ENCODE results near the gene VWC2L.

DNA sequence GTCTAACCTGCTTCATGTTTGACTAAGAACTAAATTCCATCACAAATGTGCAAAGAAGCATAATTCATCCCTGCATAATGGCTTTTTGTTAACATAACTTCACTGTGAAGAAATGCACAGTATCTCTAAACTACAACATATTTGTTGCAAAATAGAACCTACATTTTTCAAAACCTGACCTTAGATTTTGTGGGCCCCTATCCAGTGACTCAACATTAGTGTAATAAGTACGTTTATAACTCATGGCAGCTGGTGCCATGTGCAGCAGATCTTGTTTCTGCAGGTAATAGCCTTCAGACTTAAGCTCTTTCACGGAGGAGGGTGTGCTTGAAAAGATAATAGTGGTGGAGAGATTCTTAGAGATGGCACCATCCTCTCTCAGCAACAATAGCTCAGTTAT, 28.6 kb upstream of the VWC2L start:
- TF ChIP-seq, protein P1, sequence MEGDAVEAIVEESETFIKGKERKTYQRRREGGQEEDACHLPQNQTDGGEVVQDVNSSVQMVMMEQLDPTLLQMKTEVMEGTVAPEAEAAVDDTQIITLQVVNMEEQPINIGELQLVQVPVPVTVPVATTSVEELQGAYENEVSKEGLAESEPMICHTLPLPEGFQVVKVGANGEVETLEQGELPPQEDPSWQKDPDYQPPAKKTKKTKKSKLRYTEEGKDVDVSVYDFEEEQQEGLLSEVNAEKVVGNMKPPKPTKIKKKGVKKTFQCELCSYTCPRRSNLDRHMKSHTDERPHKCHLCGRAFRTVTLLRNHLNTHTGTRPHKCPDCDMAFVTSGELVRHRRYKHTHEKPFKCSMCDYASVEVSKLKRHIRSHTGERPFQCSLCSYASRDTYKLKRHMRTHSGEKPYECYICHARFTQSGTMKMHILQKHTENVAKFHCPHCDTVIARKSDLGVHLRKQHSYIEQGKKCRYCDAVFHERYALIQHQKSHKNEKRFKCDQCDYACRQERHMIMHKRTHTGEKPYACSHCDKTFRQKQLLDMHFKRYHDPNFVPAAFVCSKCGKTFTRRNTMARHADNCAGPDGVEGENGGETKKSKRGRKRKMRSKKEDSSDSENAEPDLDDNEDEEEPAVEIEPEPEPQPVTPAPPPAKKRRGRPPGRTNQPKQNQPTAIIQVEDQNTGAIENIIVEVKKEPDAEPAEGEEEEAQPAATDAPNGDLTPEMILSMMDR (IDR thresholded peaks at IDR 0.05; ENCODE audit: poor library complexity): no peak
- TF ChIP-seq EZH2 (IDR thresholded peaks at IDR 0.05; ENCODE audit: borderline replicate concordance): no peak

Measured in hepatocyte (in vitro differentiated cells).